Glomerular endothelial cell (primary cell): Measurements from ENCODE around the gene C1orf116. TPM values are rescaled to one million over a fixed set of nuclear protein-coding genes. Genes with fewer than 3 reads are reported as not detected.

Experiments used
- DNase-seq: peaks from one replicate; pipeline ENCODE4 v3.0.0-alpha.2; 2011; ENCODE audit warnings: low read depth, low spot score; ENCODE audit errors: extremely low read depth
- total RNA-seq: library from RNA; depleted of rRNA; stranded (reverse); fragments of >200 nt; gene quantifications from 2 replicates; pipeline ENCODE4 v1.2.3, GENCODE V29; 2015

C1orf116 gene
- total RNA-seq, 1 donor from 2014 or later, result not detected

DNA sequence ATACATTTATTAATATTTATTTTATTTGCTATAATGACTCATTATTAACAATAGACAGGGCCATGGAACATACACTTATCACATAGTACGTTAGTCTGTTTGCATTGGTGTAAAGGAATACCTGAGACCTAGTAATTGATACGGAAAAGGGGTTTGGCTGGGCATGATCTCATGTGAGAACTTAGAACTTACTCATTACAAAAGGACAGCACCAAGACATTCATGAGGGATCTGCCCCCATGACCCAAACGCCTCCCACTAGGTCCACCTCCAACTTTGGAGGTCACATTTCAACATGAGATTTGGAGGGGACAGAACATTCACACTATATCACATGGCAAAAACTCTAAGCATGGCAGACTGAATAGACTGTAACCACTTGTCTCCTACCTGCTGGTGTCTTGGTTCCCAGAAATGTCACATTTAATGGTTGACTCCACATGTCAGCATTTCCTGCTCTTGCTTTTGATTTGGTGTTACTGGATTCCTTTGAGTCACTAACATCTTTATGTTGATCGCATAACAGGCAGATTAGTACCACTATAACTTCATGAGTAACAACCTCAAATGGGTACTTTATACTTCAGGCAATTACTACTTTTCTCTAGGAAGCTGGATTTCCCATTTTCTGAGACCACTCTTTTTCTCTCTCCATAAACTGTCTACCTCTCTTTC is 3.5 kb upstream of the C1orf116 start:
- no peak for DNase-seq

DNA sequence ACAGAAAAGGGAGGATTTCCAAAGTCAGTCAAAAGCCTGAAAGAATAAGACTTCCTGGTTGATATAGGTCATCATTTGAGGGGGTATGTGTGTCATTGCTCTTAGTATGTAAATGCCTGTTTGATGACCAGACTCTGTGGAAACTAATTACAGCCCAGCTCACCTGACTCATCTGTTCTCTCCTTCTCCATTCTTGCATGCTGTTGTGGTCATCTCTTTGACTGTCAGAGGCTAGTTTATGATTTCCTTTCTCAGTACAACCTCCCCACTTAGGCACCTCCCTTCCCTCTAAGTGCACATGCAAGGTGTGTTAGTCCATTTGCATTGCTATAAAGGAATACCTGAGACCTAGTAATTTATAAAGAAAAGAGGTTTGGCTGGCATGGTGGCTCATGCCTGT is 2.4 kb upstream of the C1orf116 start:
- no peak for DNase-seq

DNA sequence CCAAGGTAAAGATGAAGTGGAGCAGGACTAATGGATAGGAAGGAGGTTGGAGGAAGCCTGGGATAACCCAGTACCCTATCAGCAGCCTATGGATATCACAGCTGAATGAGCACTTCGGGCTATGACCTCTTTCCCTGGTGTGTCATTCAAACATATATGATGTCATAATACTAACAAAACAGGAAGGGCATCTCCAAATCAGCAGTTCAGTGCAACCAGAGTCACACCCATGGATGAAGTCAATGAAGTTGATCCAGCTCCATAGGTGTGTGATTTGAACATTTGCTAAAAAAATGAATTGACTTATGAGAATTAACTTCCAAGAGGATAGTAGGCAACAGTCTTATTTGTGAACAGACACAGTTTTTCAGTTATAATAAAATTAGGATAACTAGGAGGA is 1.7 kb upstream of the C1orf116 start:
- no peak for DNase-seq

DNA sequence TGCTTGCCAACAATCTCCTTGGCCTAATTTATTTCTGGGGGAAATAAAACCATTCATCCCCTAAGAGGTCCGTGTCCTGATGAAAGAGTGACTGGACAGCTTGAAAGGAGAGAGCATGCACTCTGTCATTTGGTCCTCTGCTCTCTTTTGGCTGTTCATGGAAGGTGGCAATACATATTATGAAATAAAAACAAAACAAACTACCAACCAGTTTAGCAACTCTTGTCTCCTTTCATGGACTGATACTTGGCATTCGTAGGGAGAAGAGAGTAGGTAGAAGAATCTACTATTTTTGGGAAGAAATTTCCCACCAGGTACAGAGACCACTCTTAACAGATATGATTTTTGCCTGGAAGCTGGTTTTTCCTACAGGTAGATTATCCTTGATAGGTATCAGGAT is 746 bp upstream of the C1orf116 start:
- DNase-seq, result no peak

DNA sequence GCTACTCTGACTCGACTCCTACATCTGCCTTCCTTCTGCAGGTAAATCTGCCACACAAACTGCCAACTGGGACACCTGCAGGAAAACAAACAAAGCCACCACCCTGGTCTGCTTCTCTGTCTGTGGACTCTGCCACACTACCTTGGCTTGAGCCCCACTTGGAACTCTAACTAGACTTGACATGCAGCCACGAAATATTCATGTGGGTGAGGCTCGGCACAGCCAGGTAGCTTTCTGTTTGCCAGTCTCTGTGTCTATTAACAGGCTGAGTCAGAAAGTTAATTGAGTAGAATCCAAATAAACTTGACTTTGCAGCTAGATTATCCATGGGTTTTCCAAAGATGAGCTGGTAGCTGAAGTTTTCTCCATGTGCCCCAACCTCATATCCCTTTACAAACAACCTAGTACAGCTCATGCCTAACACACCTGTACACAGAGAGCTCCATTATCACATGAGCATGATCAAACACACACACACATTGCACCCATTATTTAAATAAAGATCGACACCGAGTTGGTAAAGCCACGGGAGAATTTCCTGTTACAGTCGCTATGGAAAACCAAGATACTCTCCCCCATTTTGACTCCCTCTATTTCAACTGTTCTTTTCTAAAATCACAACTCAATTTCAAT is 808 bp downstream of the C1orf116 start:
- no peak for DNase-seq

DNA sequence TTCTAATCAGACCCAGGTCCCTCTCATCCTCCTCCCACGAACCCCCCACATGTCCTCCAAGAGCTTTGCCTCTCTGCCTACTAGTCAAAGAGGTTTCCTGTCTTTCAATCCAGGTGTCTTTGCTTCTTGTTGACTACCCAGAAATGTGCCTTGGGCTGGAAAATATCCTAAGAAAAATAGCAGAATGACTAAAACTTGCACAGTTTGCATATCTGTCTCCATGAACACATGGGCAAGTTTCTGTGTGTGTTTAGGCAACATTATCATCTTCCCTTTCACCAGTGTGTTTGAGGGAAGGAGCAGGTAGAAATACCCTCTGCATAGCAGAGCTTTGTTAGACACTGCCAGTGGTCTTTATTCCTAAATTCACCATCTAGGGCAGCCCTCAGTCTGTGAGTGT is 1.5 kb downstream of the C1orf116 start:
- no peak for DNase-seq

DNA sequence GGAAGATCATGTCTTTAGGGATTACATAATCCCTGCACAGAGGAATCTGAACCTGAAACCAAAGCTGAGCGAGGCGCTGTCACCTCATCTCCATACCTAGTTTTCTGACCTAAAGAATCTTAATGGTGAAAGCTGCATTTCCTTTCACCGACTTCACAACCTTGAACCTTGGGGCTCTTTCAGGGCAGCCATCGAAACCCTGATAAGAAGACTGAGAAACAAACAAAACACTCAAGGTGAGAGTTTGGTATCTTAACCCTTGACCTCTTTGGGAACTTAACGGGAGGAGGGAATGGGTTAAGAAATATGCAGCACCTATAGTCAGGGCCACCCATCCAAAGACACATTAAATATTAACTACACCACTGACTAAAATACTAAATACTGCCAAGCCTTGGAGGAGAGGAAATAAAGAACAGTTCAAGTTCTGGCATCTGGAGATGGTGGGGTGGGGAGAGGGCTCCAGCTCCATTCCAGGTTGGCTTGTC is 2.0 kb downstream of the C1orf116 start:
- no peak for DNase-seq

DNA sequence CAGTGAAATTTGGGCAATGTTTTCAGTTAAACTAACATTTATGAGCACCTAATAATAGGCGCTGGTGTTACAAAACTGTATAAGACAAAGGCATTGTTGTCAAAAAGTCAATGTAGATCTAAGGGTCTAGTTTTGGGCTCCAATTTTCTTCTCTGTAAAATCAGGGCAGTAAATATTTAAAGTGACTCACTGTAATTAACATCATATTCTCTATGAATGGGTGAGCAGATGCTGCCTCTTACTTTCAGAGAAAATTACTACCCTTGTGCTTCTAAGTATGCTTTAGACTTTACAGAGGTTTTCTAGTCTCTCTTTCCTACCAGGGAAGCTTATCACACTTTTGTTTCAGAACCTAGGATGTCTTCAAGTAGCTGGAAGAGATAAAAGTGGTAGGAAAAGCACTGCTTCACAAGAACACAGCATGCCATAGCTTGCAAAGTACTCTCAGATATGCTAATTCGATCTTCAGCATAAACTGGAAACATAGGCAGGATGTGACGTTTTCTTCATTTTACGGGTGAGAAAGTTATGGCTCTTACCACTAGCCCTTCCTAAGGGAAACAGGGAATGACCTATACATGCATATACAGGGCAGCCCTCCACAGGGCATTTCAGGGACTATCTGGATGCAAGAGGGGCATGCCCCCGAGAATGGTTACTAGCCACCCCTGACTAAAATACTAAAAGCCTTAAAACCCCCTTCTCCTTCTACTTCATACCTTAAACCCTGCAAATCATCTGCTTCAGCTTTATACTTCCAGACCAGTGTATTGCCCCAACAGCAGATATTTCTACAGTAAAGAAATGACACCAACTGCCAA is 2.6 kb downstream of the C1orf116 start:
- no peak for DNase-seq

DNA sequence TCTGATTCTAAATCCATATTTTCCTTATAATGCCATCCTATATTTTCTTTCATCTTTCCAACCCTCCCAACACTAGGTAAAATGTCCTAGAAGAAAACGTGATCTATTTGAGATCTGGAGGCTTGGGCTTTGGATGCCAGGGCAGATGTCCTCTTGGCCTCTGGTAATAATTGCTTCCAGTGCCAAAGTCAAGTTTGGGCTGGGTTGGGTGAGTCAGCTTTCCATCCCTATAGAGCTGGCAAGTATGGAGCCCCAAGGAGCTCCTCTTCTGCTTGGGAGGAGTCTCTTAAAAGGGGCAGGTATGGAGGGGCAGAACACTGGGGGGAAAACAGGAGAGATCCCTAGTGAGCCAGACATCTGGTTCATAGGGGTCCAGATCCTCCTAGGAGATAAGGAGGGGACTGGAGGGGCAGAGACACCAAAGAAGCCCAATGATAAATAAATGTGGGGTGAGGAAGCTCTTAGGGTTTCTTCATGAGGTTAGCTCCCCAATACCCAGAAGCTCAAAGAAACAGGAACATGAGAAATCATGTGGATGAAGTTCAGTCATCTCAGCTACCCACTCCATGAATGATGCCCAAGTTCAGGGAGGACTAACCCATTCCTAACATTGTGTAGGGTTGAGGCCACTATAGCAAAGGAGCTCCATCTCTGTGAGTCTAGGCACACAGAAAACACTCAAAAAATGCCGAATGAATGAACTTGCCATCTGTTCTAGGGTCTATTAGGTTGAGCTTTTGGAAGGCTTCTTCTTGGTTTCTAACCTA is 3.5 kb downstream of the C1orf116 start:
- DNase-seq, result no peak

DNA sequence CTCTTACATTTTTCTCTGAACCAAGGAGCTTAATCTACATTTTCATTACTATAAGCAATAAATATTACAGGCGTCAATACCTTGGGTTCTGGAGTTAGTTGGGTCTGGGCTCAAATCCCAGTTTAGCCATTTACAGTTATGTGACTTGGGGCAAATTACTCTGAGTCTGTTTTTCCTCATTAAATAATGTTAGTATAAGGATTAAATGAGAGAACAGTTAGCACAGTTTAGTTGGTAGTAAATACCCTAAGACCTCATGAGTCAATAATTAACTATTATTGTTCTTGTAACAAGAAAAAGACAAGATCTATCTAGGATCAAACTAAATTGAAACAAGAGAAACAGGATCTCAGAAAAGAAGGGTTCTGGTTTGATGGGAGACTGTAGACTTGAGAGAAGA is 4.6 kb downstream of the C1orf116 start:
- no peak for DNase-seq

DNA sequence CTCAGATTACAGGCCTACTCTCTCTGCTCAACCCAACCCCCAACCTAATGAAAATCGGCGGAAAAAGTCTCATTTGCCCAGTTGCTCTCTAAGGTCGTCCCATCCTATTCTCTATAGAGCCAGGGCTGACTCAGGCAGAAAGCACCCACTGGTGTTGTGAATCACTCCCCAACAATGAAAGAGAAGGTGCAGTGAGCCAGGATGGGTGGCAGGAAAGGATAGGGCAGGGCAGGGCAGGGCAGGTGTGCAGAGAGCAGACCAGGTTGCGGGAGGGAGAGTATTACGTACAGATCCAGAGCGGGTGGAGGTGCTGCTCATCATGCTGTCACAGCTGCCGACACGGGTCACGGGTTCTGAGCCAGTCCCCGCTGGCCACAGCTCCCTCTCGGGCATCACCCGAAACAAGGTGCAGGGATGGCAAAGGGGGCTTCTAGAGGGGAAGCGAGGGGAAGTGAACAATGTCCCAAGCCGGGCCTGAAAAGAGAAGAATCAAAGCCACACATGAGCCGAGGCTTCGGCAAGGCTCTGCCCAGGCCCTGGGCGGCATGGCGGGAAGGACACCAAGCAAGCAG is 5.3 kb downstream of the C1orf116 start:
- no peak for DNase-seq

DNA sequence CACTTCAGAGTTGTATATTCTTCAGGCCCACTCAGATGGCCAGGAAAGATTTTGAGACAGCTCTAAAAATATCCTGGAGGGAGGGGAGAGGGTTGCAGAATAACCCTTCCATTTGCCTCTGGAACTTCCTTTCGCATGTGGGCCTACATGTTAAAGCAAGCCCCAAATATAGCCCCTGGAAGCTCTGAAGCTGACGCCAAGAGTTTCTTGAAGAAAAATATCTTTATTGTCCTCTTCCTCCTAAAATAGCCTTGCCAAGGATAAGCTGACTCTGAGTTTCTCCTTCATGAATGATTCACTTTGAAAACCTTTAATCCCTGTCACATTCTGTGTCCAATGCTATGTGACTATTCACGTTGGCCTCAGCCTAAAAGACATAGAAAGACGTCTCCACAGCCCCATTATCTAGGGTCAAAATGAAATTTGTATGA is 6.4 kb downstream of the C1orf116 start:
- no peak for DNase-seq

DNA sequence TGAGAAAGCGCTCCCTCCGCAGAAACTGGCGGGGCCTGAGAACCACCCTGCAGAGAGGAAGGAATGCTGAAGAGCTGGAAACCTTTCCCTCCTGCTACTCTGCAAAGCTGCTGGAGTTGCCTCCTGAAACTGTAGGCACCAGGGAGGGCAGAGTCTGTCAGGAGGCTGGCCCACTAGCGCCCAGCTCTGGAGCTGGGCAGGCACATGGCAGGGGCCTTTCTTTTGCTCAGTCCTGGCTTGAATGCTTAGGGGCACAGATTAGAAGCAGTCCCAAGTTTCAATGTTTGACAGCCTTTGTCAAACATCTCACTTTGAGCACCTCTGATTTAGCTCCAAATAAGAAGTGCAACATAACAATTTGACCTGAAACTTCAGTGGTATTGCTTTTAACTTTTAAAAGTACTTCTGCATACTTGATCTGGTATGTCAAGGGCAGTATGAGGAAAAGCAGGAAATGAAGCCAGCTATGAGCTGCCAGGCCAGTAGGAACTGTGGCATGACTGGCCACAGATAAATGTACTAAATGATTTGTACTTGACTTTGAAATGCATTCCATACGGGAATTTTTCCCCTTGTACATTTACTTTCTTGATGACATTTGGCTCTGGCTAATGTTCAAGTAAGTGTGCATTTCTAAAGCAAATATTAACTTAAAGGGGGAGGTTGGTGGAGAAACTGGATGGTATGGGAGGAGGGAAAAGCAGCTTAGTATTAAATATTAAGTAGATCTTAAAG is 7.2 kb downstream of the C1orf116 start:
- DNase-seq, result no peak

DNA sequence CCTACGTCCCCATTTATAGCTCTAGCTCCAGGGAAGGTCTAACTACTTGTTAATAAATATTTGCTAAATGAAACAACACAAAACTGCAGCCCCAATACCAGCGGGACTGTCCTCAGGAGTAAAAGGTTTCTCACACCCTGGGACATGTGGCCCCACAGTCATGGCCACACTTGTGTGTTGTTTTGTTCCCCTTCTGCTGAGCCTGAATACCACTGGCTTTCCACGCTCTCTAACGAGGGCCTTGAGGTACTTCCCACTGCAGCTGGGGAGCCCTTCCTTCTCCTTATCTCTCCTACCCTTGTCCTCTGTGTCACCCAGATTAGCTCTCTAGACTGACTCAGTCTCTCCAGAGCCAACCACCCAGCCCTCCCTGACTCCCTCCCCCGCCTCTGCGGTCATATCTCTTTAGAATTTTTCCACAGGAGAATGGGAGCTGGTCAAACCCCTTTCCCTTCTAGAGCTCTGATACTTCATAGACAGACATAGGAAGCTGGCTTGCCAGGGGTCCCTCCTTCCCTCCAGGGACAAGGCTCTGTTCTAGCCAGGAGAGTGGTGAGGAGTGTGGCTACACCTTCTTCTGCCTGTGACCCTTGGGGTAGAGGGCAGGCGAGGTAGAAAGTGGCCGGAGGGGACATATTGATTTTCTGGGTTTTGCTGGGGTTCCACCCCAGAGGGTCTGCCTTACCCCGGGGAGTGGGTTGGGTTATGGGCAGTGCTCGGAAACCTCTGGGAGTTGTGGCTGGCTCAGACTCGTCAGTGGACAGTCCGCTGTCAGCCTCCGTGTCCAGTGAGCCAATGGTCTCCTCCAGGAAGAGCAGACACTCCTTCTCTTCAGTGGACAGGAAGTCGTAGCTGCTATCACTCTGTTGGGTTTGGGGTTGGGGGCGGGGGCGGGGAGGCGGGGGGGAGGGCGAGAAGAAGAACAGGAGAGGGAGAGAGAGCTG is 8.1 kb downstream of the C1orf116 start:
- DNase-seq, result no peak

DNA sequence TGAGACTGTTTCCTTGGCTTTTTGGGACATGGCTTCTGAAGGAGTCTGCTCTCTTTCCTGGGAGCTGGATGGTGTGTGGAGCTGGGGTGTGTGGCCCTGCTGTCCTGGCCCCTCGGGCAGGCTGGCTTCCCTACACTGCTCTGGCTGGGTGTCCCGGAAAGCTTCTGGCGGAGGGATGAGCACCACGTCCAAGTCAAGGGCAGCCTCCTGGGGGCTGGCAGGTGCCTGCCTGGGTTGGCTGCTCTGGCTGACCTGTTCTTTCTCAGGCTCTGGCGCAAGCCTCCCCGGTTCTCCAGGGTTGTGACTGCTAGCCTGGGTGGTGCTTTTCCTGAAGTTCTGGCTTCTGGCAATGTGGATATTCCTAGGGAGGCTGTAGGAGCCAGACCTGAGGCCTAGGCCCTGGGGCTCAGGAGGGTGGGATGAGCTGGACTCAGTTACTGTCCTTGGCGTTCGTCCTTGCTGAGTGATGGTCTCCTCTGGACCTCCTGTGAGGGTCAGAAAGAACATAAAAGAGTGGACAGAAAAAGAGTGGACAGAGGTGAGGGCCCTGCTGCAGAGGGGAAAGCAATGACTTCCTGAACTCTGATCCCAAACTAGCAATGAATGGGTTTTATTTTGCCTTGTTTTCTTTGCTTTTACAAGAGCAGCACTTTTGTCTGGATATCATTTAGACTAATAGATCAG is 9.4 kb downstream of the C1orf116 start:
- no peak for DNase-seq

DNA sequence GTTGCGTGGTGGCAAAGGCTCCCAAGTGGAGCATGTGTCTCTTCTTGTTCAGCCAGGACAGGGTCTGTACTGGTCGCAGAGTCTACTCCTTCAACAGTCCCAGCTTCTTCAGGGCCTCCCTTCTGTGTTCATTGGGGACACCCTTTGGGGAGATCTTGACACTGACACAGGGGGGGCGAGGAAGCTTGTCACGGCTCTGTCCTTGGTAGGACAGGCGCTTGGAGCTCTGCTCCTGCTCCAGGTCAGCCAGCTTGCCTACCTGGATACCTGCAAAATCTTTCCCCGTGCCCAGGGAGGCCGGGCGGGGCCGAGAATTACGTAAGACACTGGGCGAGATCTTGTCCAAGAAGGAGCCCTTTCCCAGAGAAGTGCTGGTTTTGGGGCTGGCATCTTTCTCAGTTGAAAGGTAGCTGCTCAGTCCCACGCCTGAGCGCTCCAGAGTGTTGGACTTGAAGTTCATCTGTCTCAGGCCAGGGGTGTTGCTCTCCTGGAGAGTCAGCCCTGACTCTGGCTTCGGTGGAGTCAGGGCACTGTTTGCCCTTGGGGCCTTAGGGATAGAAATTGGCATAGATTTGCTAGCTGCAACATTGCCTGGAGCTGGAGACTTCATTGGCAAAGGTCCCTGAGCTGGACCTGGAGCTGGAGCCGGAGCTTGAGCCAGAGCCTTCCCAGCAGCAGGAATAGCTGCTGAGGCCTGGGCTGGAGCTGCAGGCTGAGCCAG is 10.5 kb downstream of the C1orf116 start:
- no peak for DNase-seq

DNA sequence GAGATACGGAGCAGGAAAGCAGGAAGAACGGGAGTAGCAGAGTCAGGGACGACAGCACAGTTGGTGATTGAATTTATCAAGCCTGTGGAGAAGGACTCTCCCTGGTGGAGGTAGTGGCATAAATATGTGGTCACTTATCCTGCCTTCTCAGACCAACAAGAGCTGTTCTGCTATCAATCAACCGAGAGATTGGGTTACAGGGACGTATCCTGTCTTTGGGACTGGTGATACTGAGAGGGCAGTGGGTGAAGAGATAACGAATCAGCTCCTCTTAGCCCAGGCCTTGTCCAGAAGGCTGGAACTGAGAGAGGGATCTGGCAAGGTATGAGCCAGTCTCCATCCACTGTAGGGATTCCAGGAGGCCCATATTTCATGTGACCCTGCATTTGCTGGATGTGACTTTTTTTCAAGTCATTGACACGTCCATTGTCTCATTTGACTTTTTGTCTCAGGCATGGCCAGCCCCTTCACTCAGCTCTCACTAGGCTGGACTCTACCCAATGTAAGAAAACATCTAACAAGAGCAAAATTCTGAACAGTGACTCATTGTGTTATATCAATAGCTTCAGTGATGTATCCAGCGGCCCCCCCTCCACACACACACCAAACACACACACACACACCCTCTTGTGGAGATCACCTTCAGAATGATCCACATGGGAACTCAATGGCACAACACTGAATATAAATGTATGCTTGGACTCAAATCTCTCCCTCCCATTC is 11.3 kb downstream of the C1orf116 start:
- DNase-seq, result no peak
